Nephron progenitor cell (in vitro differentiated cells): ENCODE data around the gene SYCP2L.

Experiments
- DNase-seq: peaks from one replicate; pipeline ENCODE4 v3.0.0; 2021
- H3K27ac Mint-ChIP-seq: 2 replicates; pipeline ENCODE4 v1.8.0; 2021; ENCODE audit warnings: mild to moderate bottlenecking, moderate library complexity, mixed read lengths
- H3K27me3 Mint-ChIP-seq: 2 replicates; pipeline ENCODE4 v1.8.0; 2021; ENCODE audit warnings: mild to moderate bottlenecking, low read depth, mixed read lengths; ENCODE audit not compliant: poor library complexity
- H3K36me3 Mint-ChIP-seq: 2 replicates; pipeline ENCODE4 v1.8.0; 2021; ENCODE audit warnings: low read depth, mixed read lengths
- H3K4me1 Mint-ChIP-seq: 2 replicates; pipeline ENCODE4 v1.8.0; 2021; ENCODE audit warnings: mixed read lengths
- H3K4me3 Mint-ChIP-seq: 2 replicates; pipeline ENCODE4 v1.8.0; 2021; ENCODE audit warnings: mild to moderate bottlenecking, moderate library complexity, mixed read lengths
- H3K9me3 Mint-ChIP-seq: 2 replicates; pipeline ENCODE4 v1.8.0; 2021; ENCODE audit warnings: mild to moderate bottlenecking, moderate library complexity, mixed read lengths
- TF ChIP-seq, protein P1 (sequence below): fragments of 200-600 bp; sonication (generic); IDR thresholded peaks from 2 replicates; pipeline ENCODE4 v1.5.0; 2021; ENCODE audit warnings: antibody characterized with exemption

SYCP2L gene

GRCh38 chr6:10962673-10963072 lies 75.8 kb downstream of the SYCP2L start:
- H3K4me3 Mint-ChIP-seq = no peak overlapping the region
- H3K4me1 Mint-ChIP-seq = no peaks in the 10 kb centered on the region
- no peak overlapping the region for H3K27ac Mint-ChIP-seq
- peaks cover 28% of the 10 kb centered on the region for H3K9me3 Mint-ChIP-seq
- H3K36me3 Mint-ChIP-seq = peaks cover 37% of the 10 kb centered on the region
- no peaks in the 10 kb centered on the region for H3K27me3 Mint-ChIP-seq
- no peak for DNase-seq
- TF ChIP-seq, protein P1, sequence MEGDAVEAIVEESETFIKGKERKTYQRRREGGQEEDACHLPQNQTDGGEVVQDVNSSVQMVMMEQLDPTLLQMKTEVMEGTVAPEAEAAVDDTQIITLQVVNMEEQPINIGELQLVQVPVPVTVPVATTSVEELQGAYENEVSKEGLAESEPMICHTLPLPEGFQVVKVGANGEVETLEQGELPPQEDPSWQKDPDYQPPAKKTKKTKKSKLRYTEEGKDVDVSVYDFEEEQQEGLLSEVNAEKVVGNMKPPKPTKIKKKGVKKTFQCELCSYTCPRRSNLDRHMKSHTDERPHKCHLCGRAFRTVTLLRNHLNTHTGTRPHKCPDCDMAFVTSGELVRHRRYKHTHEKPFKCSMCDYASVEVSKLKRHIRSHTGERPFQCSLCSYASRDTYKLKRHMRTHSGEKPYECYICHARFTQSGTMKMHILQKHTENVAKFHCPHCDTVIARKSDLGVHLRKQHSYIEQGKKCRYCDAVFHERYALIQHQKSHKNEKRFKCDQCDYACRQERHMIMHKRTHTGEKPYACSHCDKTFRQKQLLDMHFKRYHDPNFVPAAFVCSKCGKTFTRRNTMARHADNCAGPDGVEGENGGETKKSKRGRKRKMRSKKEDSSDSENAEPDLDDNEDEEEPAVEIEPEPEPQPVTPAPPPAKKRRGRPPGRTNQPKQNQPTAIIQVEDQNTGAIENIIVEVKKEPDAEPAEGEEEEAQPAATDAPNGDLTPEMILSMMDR = no peak

DNA sequence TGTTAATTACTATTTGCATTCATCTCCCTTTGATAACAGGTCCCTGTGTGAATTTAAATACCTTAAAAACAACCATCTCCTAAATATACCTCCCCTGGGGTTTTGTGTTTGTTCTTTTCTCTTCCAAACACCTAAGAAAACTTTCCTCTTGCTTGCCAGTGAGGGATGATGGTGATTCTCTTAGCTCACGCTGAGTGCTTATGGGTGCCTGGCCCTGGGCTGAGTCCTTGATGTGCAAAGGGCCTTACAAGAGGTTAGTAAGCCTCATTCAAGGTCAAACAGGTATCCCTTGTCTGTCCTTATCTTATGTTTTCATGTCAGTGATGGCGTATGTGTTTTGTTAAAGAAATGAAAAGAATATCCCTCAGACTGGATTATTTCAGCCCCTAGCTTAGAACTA lies 76.3 kb downstream of the SYCP2L start:
- H3K4me1 Mint-ChIP-seq = no peaks in the 10 kb centered on the region
- H3K27me3 Mint-ChIP-seq = no peaks in the 10 kb centered on the region
- DNase-seq = no peak
- peaks cover 41% of the 10 kb centered on the region for H3K36me3 Mint-ChIP-seq
- peaks cover 32% of the 10 kb centered on the region for H3K9me3 Mint-ChIP-seq
- H3K4me3 Mint-ChIP-seq = no peak overlapping the region
- TF ChIP-seq, protein P1 = no peak
- no peak overlapping the region for H3K27ac Mint-ChIP-seq

DNA sequence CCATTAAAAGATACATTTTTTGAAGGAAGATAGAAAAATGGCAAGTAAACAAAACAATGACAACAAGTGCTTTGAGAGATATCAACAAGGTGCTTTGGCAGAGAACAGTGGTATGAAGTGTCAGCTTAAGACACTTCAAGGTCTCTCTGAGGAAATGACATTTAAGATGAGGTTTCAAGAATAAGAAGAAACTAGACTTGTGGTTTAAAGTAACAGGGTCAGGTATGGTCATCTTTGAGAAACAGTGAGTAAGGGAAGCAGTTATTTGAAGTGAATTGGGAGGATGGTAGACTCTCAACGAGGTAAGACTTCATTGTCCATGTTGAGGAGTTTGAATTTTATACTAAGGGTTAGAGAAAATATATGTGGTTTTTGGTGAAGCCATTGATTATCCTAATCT lies 77.8 kb downstream of the SYCP2L start:
- H3K27me3 Mint-ChIP-seq = no peaks in the 10 kb centered on the region
- H3K36me3 Mint-ChIP-seq = peaks cover 44% of the 10 kb centered on the region
- no peak for DNase-seq
- H3K4me3 Mint-ChIP-seq = no peak overlapping the region
- H3K4me1 Mint-ChIP-seq = no peaks in the 10 kb centered on the region
- no peak overlapping the region for H3K27ac Mint-ChIP-seq
- TF ChIP-seq, protein P1 = no peak
- peaks cover 33% of the 10 kb centered on the region for H3K9me3 Mint-ChIP-seq

DNA sequence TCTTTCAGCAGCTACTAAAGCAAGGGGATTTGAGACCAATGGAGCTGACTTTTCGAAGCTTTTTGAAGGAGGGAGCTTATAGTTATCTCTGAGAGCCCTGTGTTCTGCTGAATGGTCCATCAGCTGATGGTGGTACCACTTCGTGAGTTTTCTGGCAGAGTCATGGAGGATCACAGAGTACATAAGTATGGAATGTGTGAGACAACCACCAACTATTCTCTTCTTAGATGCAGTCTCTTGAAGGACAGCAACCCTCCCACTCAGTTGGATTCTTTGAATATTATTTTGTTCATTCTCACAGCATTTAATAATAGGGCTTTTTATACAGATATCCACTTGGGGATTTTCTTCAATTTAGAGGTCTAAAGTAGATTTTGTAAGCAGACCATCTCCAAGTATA lies 81.9 kb downstream of the SYCP2L start:
- no peak overlapping the region for H3K27ac Mint-ChIP-seq
- H3K36me3 Mint-ChIP-seq = peaks cover 52% of the 10 kb centered on the region
- H3K4me3 Mint-ChIP-seq = no peak overlapping the region
- peaks cover 33% of the 10 kb centered on the region for H3K9me3 Mint-ChIP-seq
- DNase-seq = no peak
- no peaks in the 10 kb centered on the region for H3K27me3 Mint-ChIP-seq
- no peaks in the 10 kb centered on the region for H3K4me1 Mint-ChIP-seq
- TF ChIP-seq, protein P1 = no peak

GRCh38 chr6:10970731-10971130 lies 83.9 kb downstream of the SYCP2L start:
- Mint-ChIP-seq H3K27ac (no peak overlapping the region), H3K4me3 (no peak overlapping the region), H3K27me3 (no peaks in the 10 kb centered on the region), H3K36me3 (peaks cover 43% of the 10 kb centered on the region), H3K9me3 (peaks cover 20% of the 10 kb centered on the region), H3K4me1 (no peaks in the 10 kb centered on the region)
- DNase-seq = no peak
- TF ChIP-seq, protein P1 = no peak

DNA sequence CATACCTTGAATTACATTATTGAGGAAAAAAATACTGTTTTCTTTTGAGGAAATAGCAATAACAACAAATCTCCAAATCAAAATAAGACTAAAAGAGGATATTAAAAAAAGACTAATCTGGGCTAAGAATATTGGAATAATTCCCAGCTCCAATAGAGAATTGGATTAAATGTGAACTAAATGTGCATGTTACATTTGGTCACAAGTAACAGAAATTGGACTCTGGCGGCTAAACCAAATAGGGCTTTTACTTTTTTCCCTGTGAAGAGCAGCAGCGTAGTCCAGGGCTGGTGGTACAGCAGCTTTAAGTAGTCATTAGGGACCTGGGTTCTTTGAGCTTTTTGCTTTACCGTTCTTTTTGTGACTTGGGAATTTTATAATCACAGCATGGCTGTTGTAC lies 85.3 kb downstream of the SYCP2L start:
- TF ChIP-seq, protein P1 = no peak
- DNase-seq = no peak
- Mint-ChIP-seq H3K4me1 (no peaks in the 10 kb centered on the region), H3K4me3 (no peak overlapping the region), H3K27ac (no peak overlapping the region), H3K9me3 (peaks cover 8% of the 10 kb centered on the region), H3K27me3 (no peaks in the 10 kb centered on the region), H3K36me3 (peaks cover 30% of the 10 kb centered on the region)
